ENCODE measurements around the gene TUB. TPM values are rescaled to one million over a fixed set of nuclear protein-coding genes. Genes with fewer than 3 reads are reported as not detected.

The TUB gene
- total and polyA plus RNA-seq, 7 donors: 0.25 to 4.6 (median 0.91) TPM

DNA sequence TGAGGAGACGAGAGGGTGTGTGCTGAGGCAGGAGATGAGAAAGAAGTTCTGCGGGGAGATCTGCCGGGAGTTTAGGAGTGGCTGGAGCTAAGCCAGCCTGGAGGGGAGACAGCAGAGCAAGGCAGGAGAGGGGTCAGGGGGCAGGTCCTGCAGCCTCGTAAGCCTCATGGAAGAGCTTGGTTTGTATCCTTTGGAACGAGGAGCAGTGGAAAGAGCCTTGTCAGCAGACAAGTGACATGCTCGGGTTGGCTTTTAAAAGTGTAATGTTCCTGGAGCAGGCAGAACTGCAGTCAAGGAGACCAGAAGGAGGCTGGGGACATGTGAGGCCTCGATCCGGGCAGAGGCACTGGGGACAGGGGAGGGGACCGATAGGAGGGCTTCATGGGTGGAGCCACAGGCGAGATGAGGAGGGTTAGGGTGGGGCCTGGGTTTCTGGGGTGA is 21.4 kb upstream of the TUB start:
- Histone ChIP-seq H3K9me3 (no peaks in the 10 kb centered on the region), H3K4me3 (no peak overlapping the region), H3K27me3 (ENCODE audit: insufficient read depth in 3 of 3, low read length in 2 of 3) (no peaks in the 10 kb centered on the region), H3K4me1 (peaks cover 17% of the 10 kb centered on the region), H3K27ac (no peak overlapping the region), H3K36me3 (ENCODE audit: insufficient read depth in 1 of 2, low read depth in 1 of 2) (no peaks in the 10 kb centered on the region)
- no peak for ATAC-seq
- WGBS, 3 donors: 50 to 56% (median 56%) methylated on average over 10 of the region's 10 CpGs
- no peak for DNase-seq
- TF ChIP-seq CTCF (IDR thresholded peaks at IDR 0.05): no peak
- intact Hi-C loops (cut with DNase I): no loop called here

DNA sequence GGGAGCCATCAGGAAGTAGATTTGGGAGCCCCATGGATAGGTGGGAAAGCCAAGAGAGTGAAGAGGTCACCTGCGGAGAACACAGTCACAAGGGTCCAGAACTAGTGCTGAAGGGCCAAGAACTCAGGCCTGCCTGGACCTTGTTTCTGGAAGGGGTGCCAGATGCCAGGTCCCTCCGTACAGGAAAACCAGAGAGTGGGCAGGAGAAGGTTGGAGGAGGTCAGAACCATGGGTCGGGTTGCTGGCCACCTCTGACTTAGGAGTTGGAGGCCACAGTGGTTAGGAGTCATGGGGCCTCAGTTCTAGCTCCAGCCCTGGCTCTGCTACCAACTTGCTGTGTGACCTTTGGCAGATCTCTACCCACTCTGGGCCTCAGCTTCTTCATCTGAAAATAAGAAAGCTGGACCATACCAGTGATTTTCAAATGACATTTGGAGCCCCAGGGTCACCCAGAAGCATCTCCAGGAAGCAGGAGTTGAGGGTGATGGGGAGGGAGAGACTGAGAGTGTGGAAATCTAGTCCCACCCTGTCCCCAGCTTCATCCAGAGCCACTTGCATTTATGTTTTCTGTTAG is 20.8 kb upstream of the TUB start:
- no peaks in the 10 kb centered on the region for H3K36me3 ChIP-seq (ENCODE audit: insufficient read depth in 1 of 2, low read depth in 1 of 2)
- ATAC-seq: no peak
- TF ChIP-seq CTCF (IDR thresholded peaks at IDR 0.05): no peak
- no peak overlapping the region for H3K4me3 ChIP-seq
- WGBS, 3 donors: 77 to 92% (median 90%) methylated on average over 3 of the region's 3 CpGs
- H3K4me1 ChIP-seq: peaks cover 17% of the 10 kb centered on the region
- H3K9me3 ChIP-seq: no peaks in the 10 kb centered on the region
- no peak for DNase-seq
- H3K27ac ChIP-seq: no peak overlapping the region
- no peaks in the 10 kb centered on the region for H3K27me3 ChIP-seq (ENCODE audit: insufficient read depth in 3 of 3, low read length in 2 of 3)
- intact Hi-C loops (cut with DNase I): no loop called here

DNA sequence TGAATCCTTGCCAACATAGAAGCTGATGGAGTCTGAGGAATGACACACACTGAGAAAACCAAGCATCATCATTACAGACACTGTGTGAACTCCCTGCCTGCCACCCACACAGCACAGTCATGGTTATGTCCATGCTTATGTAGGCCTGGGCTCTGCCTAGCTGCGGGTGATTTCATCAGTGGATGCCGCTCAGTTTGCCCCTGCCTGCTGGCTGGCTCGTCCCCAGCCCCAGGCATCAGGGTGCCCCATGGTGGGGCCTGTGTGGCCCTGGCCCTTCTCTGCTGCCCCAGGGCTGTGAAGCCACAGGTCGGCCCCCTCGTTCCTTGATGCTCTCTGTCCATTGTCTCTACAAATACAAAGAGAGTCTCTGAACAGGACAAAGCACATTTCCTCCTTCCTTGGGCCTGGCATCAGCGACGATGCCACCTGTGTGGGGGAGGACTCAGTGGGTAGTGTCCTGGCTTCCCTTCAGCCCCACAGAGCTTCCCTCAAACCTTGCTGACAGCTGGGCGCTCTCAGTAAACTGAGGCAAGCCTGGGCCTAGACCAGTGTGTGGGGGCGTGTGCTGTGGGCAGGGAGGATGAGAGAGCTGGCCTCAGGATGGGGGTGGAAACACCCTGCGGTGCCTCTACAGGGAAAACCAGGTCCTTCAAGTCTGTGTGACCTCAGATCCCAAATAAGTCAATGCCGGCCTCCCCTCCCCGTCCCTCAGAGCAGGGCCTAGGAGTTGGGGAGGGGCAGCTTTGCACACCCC is 20.0 kb upstream of the TUB start:
- ATAC-seq: no peak
- Histone ChIP-seq H3K4me3 (no peak overlapping the region), H3K36me3 (ENCODE audit: insufficient read depth in 1 of 2, low read depth in 1 of 2) (no peaks in the 10 kb centered on the region), H3K27me3 (ENCODE audit: insufficient read depth in 3 of 3, low read length in 2 of 3) (no peaks in the 10 kb centered on the region), H3K27ac (no peak overlapping the region), H3K4me1 (peaks cover 17% of the 10 kb centered on the region), H3K9me3 (no peaks in the 10 kb centered on the region)
- intact Hi-C loops (cut with DNase I): no loop called here
- no peak for DNase-seq
- TF ChIP-seq CTCF (IDR thresholded peaks at IDR 0.05): no peak
- WGBS, 3 donors: 84 to 86% (median 84%) methylated on average over 12 of the region's 12 CpGs

- DNase-seq (no peak), ATAC-seq (no peak)
- Histone ChIP-seq H3K27me3 (ENCODE audit: insufficient read depth in 3 of 3, low read length in 2 of 3) (no peaks in the 10 kb centered on the region), H3K27ac (no peak overlapping the region), H3K9me3 (no peaks in the 10 kb centered on the region), H3K4me1 (peaks cover 17% of the 10 kb centered on the region), H3K36me3 (ENCODE audit: insufficient read depth in 1 of 2, low read depth in 1 of 2) (no peaks in the 10 kb centered on the region), H3K4me3 (no peak overlapping the region)
- TF ChIP-seq CTCF (IDR thresholded peaks at IDR 0.05): no peak
- 92 to 95% (median 93%) methylated on average over 22 of the region's 22 CpGs for WGBS, 3 donors
- intact Hi-C loops (cut with DNase I): no loop called here
Observed at GRCh38 chr11:8061555-8062428, 19.2 kb upstream of the TUB start.

Measured in psoas muscle (tissue), 8 donors.